IPS-15b (cell line): Measurements from ENCODE around the gene TPP1.

Source experiments
- H3K27me3 ChIP-seq: one replicate; pipeline ENCODE4 v1.6.1; 2013; ENCODE audit warnings: low read length; ENCODE audit not compliant: control insufficient read depth, insufficient read depth
- H3K36me3 ChIP-seq: one replicate; pipeline ENCODE4 v1.6.1; 2013; ENCODE audit warnings: low read length; ENCODE audit not compliant: control insufficient read depth, insufficient read depth
- H3K4me1 ChIP-seq: one replicate; pipeline ENCODE4 v1.6.1; 2013; ENCODE audit warnings: mild to moderate bottlenecking, low read length; ENCODE audit not compliant: control insufficient read depth, insufficient read depth
- H3K4me3 ChIP-seq: one replicate; pipeline ENCODE4 v1.5.1; 2013; ENCODE audit warnings: low read depth, low read length
- H3K9ac ChIP-seq: one replicate; pipeline ENCODE4 v1.6.1; 2013; ENCODE audit warnings: low read depth, mild to moderate bottlenecking, low read length
- H3K9me3 ChIP-seq: one replicate; pipeline ENCODE4 v1.6.1; 2013; ENCODE audit warnings: mild to moderate bottlenecking, low read length; ENCODE audit not compliant: control insufficient read depth, insufficient read depth

TPP1 gene

DNA sequence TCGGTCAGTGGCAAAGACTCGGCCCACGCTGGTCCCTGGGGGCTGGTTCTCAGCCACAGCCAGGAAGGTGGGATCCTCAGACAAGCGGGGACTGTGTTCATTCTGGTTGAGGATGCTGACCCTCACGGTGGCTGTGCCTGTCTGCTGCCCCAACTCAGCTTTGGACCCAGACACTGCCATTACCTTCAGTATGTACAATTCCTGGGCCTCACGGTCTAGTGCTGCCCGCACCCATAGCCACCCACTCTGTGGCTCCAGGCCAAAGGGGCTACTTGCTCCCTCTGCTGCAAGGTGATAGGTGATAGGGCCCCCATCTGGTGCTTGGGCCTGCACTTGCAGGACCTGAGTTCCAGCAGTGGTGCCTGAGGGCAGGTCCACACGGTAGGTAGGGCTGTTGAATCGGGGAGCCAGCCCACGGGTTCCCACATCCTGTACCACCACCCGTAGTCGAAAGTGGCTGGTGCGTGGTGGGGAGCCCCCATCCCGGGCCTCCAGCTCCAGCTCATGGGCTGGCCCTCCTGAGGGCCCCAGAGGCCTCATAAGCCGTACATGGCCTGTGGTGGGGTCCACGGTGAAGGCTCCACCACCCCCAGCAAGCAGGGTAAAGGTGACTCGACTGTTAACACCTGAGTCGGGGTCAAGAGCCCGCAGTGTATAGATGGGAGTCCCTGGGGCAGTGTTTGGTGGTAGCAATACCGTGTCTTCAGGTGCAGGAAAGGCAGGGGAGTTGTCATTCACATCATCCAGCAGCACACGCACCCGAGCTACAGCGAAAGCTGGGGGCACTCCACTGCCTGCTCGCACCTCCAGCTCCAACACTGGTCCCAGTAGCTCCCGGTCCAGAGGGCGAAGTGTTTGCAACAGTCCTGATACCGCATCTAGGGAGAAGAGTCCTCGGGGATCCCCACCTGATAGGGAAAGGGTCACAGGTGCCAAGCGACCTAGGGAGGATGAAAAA is 13.2 kb upstream of the TPP1 start:
- H3K4me1 ChIP-seq: no peaks in the 10 kb centered on the region
- H3K36me3 ChIP-seq: peaks cover under 1% of the 10 kb centered on the region
- no peak overlapping the region for H3K9ac ChIP-seq

DNA sequence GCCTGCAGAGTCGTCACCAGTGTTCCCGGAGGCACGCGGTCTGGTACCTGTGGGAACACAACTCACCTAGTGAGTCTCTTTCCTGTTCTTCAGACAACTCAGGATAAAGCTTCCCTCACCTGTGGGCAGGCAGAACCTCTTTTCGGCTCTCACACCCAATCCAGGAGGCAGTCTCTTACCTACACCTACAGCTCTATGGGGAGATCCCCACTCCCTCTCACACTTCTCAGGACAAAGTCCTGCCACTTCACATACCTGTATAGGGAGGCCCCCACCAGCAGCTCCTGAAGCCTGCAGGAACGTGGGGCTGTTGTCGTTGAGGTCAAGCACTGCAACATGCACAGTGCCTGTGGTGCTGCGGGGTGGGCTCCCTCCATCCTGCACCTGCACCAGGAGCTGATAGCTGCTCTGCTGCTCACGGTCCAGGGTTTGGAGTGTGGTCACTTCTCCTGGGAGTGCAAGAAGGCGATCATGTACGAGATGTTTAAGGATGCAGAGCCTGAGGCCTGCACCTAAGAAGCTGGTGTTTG is 12.2 kb upstream of the TPP1 start:
- H3K4me1 ChIP-seq: no peaks in the 10 kb centered on the region
- no peaks in the 10 kb centered on the region for H3K9me3 ChIP-seq
- H3K36me3 ChIP-seq: peaks cover 4% of the 10 kb centered on the region
- peaks cover 33% of the 10 kb centered on the region for H3K27me3 ChIP-seq
- H3K9ac ChIP-seq: no peak overlapping the region
- H3K4me3 ChIP-seq: no peak overlapping the region

More for the DNA sequence above, 13.2 kb upstream of the TPP1 start:
- H3K27me3 ChIP-seq: peaks cover 33% of the 10 kb centered on the region
- H3K9me3 ChIP-seq: no peaks in the 10 kb centered on the region
- no peak overlapping the region for H3K4me3 ChIP-seq

DNA sequence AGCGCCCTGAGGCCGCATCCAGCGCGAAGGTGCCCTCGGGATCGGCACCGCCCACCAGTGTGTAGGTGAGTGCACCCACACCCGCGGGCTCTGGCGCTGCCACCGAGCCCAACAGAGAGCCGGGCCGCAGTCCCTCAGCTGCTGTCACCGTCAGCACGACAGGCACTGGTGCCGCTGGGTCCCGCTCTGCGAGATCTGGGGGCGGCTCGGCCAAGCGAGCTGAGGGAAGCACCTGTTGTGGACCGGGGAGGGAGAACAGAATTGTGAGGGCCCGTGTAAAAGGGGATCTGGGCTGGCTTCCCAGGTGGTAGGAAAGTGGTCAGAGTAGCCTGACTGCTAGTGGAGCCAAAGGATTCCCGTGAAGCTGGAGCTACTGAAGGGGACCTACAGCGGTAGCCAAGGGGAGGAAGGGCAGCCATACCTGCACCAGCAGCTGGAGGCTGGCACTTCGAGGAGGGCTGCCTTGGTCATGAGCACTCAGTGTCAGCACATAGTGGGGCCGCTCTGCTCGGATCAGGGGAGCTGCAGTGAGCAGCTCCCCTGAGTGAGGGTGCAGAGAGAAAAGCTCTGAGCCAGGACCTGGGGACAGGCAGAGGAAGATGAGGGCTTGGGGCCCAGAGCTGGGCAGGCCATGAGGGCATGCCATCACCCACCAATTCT is 11.5 kb upstream of the TPP1 start:
- Histone ChIP-seq H3K27me3 (peaks cover 33% of the 10 kb centered on the region), H3K36me3 (peaks cover 4% of the 10 kb centered on the region), H3K9ac (no peak overlapping the region), H3K9me3 (no peaks in the 10 kb centered on the region), H3K4me1 (no peaks in the 10 kb centered on the region), H3K4me3 (peak overlapping the region; percentile 56)

DNA sequence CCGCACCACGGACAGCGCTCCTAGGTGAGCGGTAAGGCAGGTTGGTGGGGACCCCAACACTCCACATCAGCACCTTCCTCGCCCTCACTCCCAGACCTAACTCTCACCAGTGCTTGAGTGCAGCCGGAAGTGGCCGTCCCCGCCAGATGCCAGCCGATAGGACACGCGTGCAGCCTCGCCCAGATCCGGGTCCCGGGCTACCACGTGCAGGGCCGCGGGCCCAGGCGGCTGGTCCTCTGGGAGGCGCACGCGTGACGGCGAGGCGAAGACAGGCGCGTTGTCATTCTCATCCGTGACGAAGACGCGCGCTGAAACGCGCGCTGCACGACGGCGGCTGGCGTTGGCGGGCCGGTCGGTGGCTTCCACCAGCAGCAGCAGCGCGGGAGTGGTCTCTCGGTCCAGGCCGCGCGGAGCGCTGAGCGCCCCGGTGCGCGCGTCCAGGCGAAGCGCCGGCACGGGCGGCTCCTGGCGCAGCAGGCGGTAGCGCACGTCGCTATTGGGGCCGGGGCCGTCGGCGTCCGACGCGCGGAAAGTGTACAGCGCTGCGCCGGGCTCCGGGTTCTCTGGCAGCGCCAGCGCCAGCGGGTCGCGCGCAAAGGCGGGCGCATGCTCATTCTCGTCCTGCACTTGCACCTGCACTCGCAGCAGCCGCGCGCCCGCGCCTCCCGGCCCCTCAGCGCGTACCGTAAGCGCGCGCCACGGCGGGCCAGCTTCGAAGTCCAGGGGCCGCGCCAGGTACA is 10.8 kb upstream of the TPP1 start:
- Histone ChIP-seq H3K27me3 (peaks cover 33% of the 10 kb centered on the region), H3K4me3 (peak overlapping the region; percentile 56), H3K4me1 (no peaks in the 10 kb centered on the region), H3K9ac (no peak overlapping the region), H3K9me3 (no peaks in the 10 kb centered on the region), H3K36me3 (peaks cover 11% of the 10 kb centered on the region)

DNA sequence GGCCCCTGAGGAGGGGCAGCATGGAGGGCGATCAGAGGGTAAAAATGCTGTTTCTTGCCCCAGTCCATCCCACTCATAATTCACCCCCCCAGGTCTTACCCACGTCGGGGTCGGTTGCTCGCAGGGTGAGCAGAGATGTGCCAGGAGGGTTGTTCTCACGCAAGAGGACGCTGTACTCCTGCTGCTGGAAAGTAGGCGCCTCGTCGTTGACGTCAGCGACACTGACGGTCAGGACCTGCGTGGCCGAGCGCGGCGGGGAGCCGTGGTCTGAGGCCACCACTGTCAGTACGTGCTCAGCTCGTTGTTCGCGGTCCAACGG is 10.3 kb upstream of the TPP1 start:
- H3K27me3 ChIP-seq: peaks cover 33% of the 10 kb centered on the region
- peaks cover 12% of the 10 kb centered on the region for H3K36me3 ChIP-seq
- H3K4me1 ChIP-seq: no peaks in the 10 kb centered on the region
- H3K4me3 ChIP-seq: peak overlapping the region; percentile 56
- no peak overlapping the region for H3K9ac ChIP-seq
- no peaks in the 10 kb centered on the region for H3K9me3 ChIP-seq

DNA sequence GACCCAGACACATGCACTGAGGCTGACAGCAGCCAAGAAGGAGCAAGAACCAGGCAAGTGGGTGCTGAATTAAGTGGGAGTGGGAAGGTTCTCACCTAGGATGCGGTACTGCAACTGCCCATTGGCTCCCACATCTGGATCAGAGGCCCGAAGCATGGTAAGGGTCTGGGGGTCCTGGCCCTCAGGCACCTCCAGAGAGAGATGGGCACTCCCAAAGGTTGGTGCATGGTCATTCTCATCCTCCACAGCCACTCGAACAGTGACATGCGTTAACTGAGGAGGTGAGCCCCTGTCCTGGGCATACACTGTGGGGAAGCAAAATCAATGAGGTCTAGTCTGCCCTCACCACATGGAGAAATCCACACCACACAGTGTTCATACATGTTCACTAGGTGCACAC is 9.3 kb upstream of the TPP1 start:
- Histone ChIP-seq H3K27me3 (peaks cover 33% of the 10 kb centered on the region), H3K4me3 (no peak overlapping the region), H3K9ac (no peak overlapping the region), H3K36me3 (peaks cover 12% of the 10 kb centered on the region), H3K9me3 (no peaks in the 10 kb centered on the region), H3K4me1 (no peaks in the 10 kb centered on the region)

DNA sequence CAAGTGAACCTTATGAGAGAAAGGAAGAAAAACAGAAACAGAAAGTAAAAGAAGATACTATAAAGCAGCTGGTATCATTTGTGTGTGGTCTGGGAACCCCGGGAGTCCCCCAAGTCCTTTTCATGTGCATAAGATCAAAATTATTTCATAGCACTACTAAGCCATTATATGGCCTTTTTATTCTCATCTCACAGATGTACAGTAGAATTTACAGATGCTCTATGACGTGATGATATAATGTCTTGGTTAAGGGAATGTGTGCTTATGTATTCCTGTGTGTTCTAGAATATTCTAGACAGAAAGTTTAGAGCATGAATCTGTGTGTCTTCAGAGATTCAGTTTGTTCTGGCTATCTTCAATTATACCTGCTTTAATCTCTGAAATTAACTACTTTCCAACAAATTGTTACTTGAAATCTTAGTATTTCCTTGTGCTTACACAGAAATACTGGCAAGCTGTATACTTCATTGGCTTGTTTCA is 8.6 kb upstream of the TPP1 start:
- Histone ChIP-seq H3K36me3 (peaks cover 12% of the 10 kb centered on the region), H3K4me3 (no peak overlapping the region), H3K9me3 (no peaks in the 10 kb centered on the region), H3K4me1 (no peaks in the 10 kb centered on the region), H3K9ac (no peak overlapping the region), H3K27me3 (peaks cover 33% of the 10 kb centered on the region)

DNA sequence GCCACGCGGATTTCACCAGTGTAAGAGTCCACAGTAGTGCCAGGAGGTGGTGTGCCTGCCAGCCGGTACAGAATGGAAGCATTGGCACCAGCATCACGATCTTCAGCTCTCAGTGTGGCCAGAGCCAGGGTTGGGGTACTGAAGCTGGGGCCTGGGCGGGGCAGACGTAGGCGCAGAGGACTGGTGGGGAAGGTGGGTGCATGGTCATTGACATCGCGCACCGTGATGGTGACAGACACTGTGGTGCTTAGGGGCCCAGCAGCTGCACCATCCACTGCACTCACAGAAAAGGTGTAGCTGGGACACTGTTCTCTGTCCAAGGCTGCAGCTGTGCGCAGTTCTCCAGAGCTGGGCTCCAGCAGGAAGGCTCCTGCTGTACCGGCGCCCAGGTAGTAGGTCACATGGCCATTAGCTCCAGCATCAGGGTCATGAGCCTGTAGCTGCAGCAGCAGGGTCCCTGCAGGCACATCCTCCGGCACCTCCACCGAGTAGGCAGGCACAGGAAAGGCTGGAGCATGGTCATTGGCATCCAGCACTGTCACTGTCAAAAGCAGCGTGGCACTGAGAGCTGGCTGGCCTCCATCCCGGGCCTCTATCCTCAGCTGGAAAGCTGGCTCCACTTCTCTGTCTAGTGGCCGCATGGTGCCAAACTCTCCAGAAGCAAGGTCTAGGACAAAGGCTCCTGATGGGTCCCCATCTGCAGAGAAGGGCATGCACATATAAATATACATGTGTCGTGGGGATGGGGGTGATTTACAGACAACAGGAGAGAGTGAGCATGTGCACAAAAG is 7.9 kb upstream of the TPP1 start:
- Histone ChIP-seq H3K9me3 (no peaks in the 10 kb centered on the region), H3K4me1 (no peaks in the 10 kb centered on the region), H3K27me3 (peaks cover 32% of the 10 kb centered on the region), H3K4me3 (no peak overlapping the region), H3K9ac (no peak overlapping the region), H3K36me3 (peaks cover 12% of the 10 kb centered on the region)

DNA sequence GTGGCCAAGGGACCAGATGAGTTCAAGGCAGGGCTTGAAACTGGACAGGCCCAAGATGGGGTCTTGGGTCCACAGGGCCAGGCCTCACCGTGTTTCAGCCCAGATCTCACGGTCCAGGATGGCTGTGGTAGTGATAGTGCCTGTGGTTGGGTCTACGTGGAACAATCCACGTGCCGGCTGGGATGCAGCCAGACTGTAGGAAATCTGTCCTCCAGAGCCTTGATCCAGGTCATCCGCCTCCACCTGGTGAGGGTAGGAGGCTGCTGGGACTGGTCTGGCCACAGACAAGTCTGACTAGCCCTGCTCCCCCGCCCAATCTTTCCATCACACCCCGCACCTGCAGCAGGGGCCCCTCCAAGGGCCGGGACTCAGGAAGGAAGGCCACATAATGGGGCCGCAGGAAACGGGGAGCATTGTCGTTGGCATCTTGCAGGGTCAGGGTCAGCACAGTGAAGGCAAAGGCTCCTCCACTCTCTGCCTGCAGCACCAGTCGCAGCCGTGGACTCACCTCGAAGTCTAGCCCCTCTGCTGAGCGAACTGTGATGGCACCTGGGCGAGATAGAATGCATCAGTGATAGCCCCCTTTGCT is 6.7 kb upstream of the TPP1 start:
- no peaks in the 10 kb centered on the region for H3K4me1 ChIP-seq
- H3K9me3 ChIP-seq: no peaks in the 10 kb centered on the region
- H3K36me3 ChIP-seq: peaks cover 12% of the 10 kb centered on the region
- H3K4me3 ChIP-seq: no peak overlapping the region
- no peak overlapping the region for H3K9ac ChIP-seq
- peaks cover 20% of the 10 kb centered on the region for H3K27me3 ChIP-seq

DNA sequence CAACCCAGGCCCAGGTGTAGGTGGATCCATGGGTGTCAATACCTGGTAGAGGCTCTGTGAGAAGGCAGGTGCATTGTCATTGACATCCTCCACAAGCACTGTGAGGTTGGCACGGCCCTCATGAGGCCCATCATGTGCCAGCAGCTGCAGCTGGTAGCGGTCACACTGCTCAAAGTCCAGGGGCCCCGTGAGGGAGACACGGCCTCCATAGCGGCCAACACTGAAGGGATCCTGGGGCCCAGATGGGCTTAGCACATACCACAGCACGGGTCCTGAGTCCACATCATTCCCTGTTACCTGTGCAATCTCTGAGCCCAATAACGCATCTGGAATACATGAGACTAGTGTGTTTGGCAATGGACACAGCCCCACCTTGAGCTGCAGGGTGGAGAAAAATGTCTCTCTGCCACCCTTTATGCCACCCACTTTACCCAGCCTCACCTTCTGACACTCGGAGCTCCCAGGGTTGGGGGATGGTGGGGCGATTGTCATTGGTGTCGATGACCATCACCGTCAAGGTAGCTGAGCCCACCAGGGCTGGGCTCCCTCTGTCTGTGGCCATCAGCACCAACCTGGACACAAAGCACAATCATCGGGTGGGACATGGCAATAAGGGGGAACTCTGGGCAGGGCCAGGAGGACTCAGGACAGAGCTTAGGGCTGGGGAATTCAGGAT is 6.1 kb upstream of the TPP1 start:
- Histone ChIP-seq H3K9ac (no peak overlapping the region), H3K4me3 (no peak overlapping the region), H3K36me3 (peaks cover 12% of the 10 kb centered on the region), H3K9me3 (no peaks in the 10 kb centered on the region), H3K4me1 (no peaks in the 10 kb centered on the region), H3K27me3 (peaks cover 15% of the 10 kb centered on the region)
